Measurements from ENCODE around the gene FAM90A26.
"Not testable (repeated sequence)": the region's sequence is repeated elsewhere in the genome, so short reads cannot be mapped to it uniquely, and the experiment has no call there.

GRCh38 chr4:9224596-9224995 lies 54.4 kb downstream of the FAM90A26 start, which contains the start of gene USP17L13:
- TF ChIP-seq MAFK (IDR thresholded peaks at IDR 0.05; ENCODE audit: partially characterized antibody); JUNB (IDR thresholded peaks at IDR 0.05); CTCF (IDR thresholded peaks at IDR 0.05); KDM1A (IDR thresholded peaks at IDR 0.05; ENCODE audit: low read depth); JUN (IDR thresholded peaks at IDR 0.05); CEBPB (IDR thresholded peaks at IDR 0.05): not testable (repeated sequence)
